Mucosa of descending colon (tissue), 3 donors: ENCODE measurements around the gene KRT86. TPM values are rescaled to one million over a fixed set of nuclear protein-coding genes. Genes with fewer than 3 reads are reported as not detected.
A peak's percentile ranks its signal among the peaks of the same experiment; 100 is the strongest.

Experiments
- ATAC-seq: fragments of 200-7000 bp; cut with Tn5 transposase; one replicate; pipeline ENCODE4 v1.9.1; 2020; ENCODE audit warnings: mild to moderate bottlenecking, moderate library complexity
- DNase-seq, 3 donors: peaks; one replicate each; pipeline ENCODE4 v3.0.0-alpha.2; 2020
- H3K36me3 ChIP-seq: fragments of 200-600 bp; one replicate; pipeline ENCODE4 v1.8.0; 2021; ENCODE audit warnings: low read depth, mild to moderate bottlenecking
- H3K4me1 ChIP-seq: fragments of 200-600 bp; one replicate; pipeline ENCODE4 v1.8.0; 2021; ENCODE audit warnings: low read depth, mild to moderate bottlenecking
- H3K4me3 ChIP-seq: fragments of 200-600 bp; one replicate; pipeline ENCODE4 v1.8.0; 2021; ENCODE audit warnings: mild to moderate bottlenecking
- H3K9me3 ChIP-seq: fragments of 200-600 bp; one replicate; pipeline ENCODE4 v1.8.0; 2021; ENCODE audit warnings: mild to moderate bottlenecking
- CTCF ChIP-seq: fragments of 200-600 bp; IDR thresholded peaks from one replicate; pipeline ENCODE4 v1.8.0; 2022; ENCODE audit warnings: antibody characterized with exemption, mild to moderate bottlenecking
- intact Hi-C, 2 donors: fragments of 100-400 bp; cut with DNase I in 1 of 2; cut with micrococcal nuclease in 1 of 2; formaldehyde crosslinking; loops; one replicate each; pipeline versions ENCODE4 v1.11.0 to v1.11.1; 2022; cut with DNase I, micrococcal nuclease
- total RNA-seq, 3 donors: library from RNA; stranded (reverse); fragmentation: NEBNext Ultra II Directional in 2 of 3; extraction: Animal tissue kit (Norgen Biotek cat#: 25700) in 2 of 3; gene quantifications; one replicate each; pipeline versions ENCODE4 v1.2.1 to v1.2.4, GENCODE V29; 2021 to 2023
- donor health status: DM: no; HTN: no; CAD: no; lungs with moderate emphysema.
- donor health status: DM: no; HTN: no; CAD: no.
- donor health status: DM: no; HTN: yes; CAD: no.

KRT86 gene
- total RNA-seq, 3 donors from 2014 or later = 0.35 to 0.58 TPM; not detected in 1

GRCh38 chr12:52334185-52334584 is 59.7 kb downstream of the KRT86 start:
- intact Hi-C loops = no loop called here
- H3K4me3 ChIP-seq = no peak overlapping the region
- H3K36me3 ChIP-seq = no peaks in the 10 kb centered on the region
- DNase-seq (no peak), ATAC-seq (no peak)
- H3K9me3 ChIP-seq = no peaks in the 10 kb centered on the region
- no peak for TF ChIP-seq CTCF
- peaks cover 9% of the 10 kb centered on the region for H3K4me1 ChIP-seq

GRCh38 chr12:52335598-52336262 is 61.3 kb downstream of the KRT86 start:
- peaks cover 9% of the 10 kb centered on the region for H3K4me1 ChIP-seq
- H3K4me3 ChIP-seq = no peak overlapping the region
- H3K9me3 ChIP-seq = no peaks in the 10 kb centered on the region
- intact Hi-C loops = no loop called here
- H3K36me3 ChIP-seq = no peaks in the 10 kb centered on the region
- peak in 2 of 3 donors; percentile 73 to 79 for DNase-seq
- TF ChIP-seq CTCF = no peak
- ATAC-seq = peak; percentile 77

GRCh38 chr12:52336641-52337040 is 62.2 kb downstream of the KRT86 start:
- Histone ChIP-seq H3K4me3 (no peak overlapping the region), H3K4me1 (peaks cover 9% of the 10 kb centered on the region), H3K9me3 (no peaks in the 10 kb centered on the region), H3K36me3 (no peaks in the 10 kb centered on the region)
- intact Hi-C loops = no loop called here
- DNase-seq = no peak
- no peak for TF ChIP-seq CTCF
- ATAC-seq = no peak

GRCh38 chr12:52337054-52337453 is 62.6 kb downstream of the KRT86 start:
- no peaks in the 10 kb centered on the region for H3K9me3 ChIP-seq
- intact Hi-C loops = no loop called here
- no peaks in the 10 kb centered on the region for H3K36me3 ChIP-seq
- DNase-seq (no peak), ATAC-seq (no peak)
- H3K4me3 ChIP-seq = no peak overlapping the region
- TF ChIP-seq CTCF = no peak
- peaks cover 9% of the 10 kb centered on the region for H3K4me1 ChIP-seq

GRCh38 chr12:52338241-52338960 is 64.0 kb downstream of the KRT86 start:
- Histone ChIP-seq H3K9me3 (no peaks in the 10 kb centered on the region), H3K4me1 (peaks cover 9% of the 10 kb centered on the region), H3K36me3 (no peaks in the 10 kb centered on the region), H3K4me3 (no peak overlapping the region)
- no peak for DNase-seq
- no peak for TF ChIP-seq CTCF
- no peak for ATAC-seq
- intact Hi-C loops = no loop called here
